GM21529 (cell line): ENCODE measurements around the gene TDP1.
"Not testable (repeated sequence)": the region's sequence is repeated elsewhere in the genome, so short reads cannot be mapped to it uniquely, and the experiment has no call there.

ENCODE experiments used
- ATAC-seq: cut with Tn5 transposase; IDR thresholded peaks from one replicate; pipeline ENCODE4 v1.9.1; 2021; ENCODE audit not compliant: unreplicated experiment

TDP1 gene

GRCh38 chr14:89987161-89987475, 31.4 kb downstream of the TDP1 start:
- ATAC-seq = no peak

- ATAC-seq = no peak
Measured at GRCh38 chr14:89988787-89989186, 33.1 kb downstream of the TDP1 start.

- ATAC-seq = no peak
Measured at GRCh38 chr14:89990218-89990617, 34.5 kb downstream of the TDP1 start.

- no peak for ATAC-seq
Measured at GRCh38 chr14:89990623-89991275, 35.0 kb downstream of the TDP1 start.

GRCh38 chr14:89992273-89992672, 36.5 kb downstream of the TDP1 start:
- no peak for ATAC-seq

- ATAC-seq = no peak
Measured at GRCh38 chr14:89996963-89997362, 41.2 kb downstream of the TDP1 start.

GRCh38 chr14:90000935-90001334, 45.2 kb downstream of the TDP1 start:
- no peak for ATAC-seq

- no peak for ATAC-seq
Measured at GRCh38 chr14:90003526-90004307, 48.0 kb downstream of the TDP1 start.

GRCh38 chr14:90005441-90005840, 49.7 kb downstream of the TDP1 start:
- no peak for ATAC-seq

- ATAC-seq = no peak
Measured at GRCh38 chr14:90005939-90006530, 50.3 kb downstream of the TDP1 start.

- no peak for ATAC-seq
Measured at GRCh38 chr14:90017371-90017770, 61.6 kb downstream of the TDP1 start.

GRCh38 chr14:90019824-90020523, 64.2 kb downstream of the TDP1 start:
- no peak for ATAC-seq

- no peak for ATAC-seq
Measured at GRCh38 chr14:90023176-90023896, 67.6 kb downstream of the TDP1 start.

GRCh38 chr14:90024910-90025309, 69.2 kb downstream of the TDP1 start:
- ATAC-seq = no peak

- ATAC-seq = not testable (repeated sequence)
Measured at GRCh38 chr14:90026608-90027007, 70.9 kb downstream of the TDP1 start.

- ATAC-seq = no peak
Measured at GRCh38 chr14:90027842-90028241, 72.1 kb downstream of the TDP1 start.

GRCh38 chr14:90034156-90034555, 78.4 kb downstream of the TDP1 start:
- ATAC-seq = no peak

GRCh38 chr14:90034835-90035525, 79.3 kb downstream of the TDP1 start:
- no peak for ATAC-seq

GRCh38 chr14:90039253-90040010, 83.7 kb downstream of the TDP1 start:
- no peak for ATAC-seq

GRCh38 chr14:90040411-90040810, 84.7 kb downstream of the TDP1 start:
- no peak for ATAC-seq
